Uterus (tissue), 4 donors: ENCODE data around the gene ITPR2. TPM values are rescaled to one million over a fixed set of nuclear protein-coding genes. Genes with fewer than 3 reads are reported as not detected.

ENCODE experiments used
- DNase-seq, 2 donors: peaks; one replicate each; pipeline ENCODE4 v3.0.0-alpha.2; 2019 to 2020
- H3K27ac ChIP-seq, 2 donors: fragments of 200-600 bp; sonication (generic); 1 replicate in 1 of 2; 2 replicates in 1 of 2; pipeline ENCODE4 v1.5.1; 2016 to 2018
- H3K27me3 ChIP-seq, 2 donors: fragments of 200-600 bp; sonication (generic); one replicate each; pipeline ENCODE4 v1.5.1; 2018 to 2019; ENCODE audit warnings: control low read depth in 1 of 2
- H3K36me3 ChIP-seq, 2 donors: fragments of 200-600 bp; sonication (generic); one replicate each; pipeline ENCODE4 v1.5.1; 2019; ENCODE audit warnings: control low read depth in 1 of 2
- H3K4me1 ChIP-seq, 2 donors: fragments of 200-600 bp; sonication (generic); one replicate each; pipeline ENCODE4 v1.5.1; 2018 to 2019; ENCODE audit warnings: control low read depth in 1 of 2
- H3K4me3 ChIP-seq, 2 donors: fragments of 200-600 bp; sonication (generic); 1 replicate in 1 of 2; 2 replicates in 1 of 2; pipeline ENCODE4 v1.5.1; 2018 to 2019; ENCODE audit warnings: mild to moderate bottlenecking in 1 of 2
- H3K9me3 ChIP-seq, 2 donors: fragments of 200-600 bp; sonication (generic); one replicate each; pipeline ENCODE4 v1.5.1; 2019; ENCODE audit warnings: control low read depth in 1 of 2
- POLR2A ChIP-seq, 2 donors: fragments of 450-650 bp; IDR thresholded peaks; one replicate each; pipeline ENCODE4 v1.6.1; 2016; ENCODE audit warnings: antibody characterized with exemption in 2 of 2, mild to moderate bottlenecking in 1 of 2, moderate library complexity in 1 of 2
- intact Hi-C: fragments of 100-400 bp; cut with DNase I; formaldehyde crosslinking; loops from one replicate; pipeline ENCODE4 v1.15.1; 2023; ENCODE audit warnings: low total_unique reads
- total RNA-seq, 4 donors: library from RNA; depleted of rRNA in 3 of 4; stranded (reverse); fragments of >200 nt in 3 of 4; gene quantifications; one replicate each; pipeline versions ENCODE4 v1.1.0 to v1.2.4, GENCODE V29; 2014 to 2023
- TF ChIP-seq, protein P1 (sequence below), 4 experiments: fragments of 200-600 bp in 2 of 4; fragments of 450-650 bp in 2 of 4; sonication (generic) in 2 of 4; IDR thresholded peaks; one replicate each; pipeline ENCODE4 v1.5.1; 2016 to 2019; ENCODE audit warnings: antibody characterized with exemption in 4 of 4, mild to moderate bottlenecking in 2 of 4, moderate library complexity in 1 of 4
- donor health status: DM: yes; HTN: yes; CAD: no.

ITPR2 gene
- total RNA-seq, 4 donors from 2014 or later: 53.5 to 271 (median 60.4) TPM

DNA sequence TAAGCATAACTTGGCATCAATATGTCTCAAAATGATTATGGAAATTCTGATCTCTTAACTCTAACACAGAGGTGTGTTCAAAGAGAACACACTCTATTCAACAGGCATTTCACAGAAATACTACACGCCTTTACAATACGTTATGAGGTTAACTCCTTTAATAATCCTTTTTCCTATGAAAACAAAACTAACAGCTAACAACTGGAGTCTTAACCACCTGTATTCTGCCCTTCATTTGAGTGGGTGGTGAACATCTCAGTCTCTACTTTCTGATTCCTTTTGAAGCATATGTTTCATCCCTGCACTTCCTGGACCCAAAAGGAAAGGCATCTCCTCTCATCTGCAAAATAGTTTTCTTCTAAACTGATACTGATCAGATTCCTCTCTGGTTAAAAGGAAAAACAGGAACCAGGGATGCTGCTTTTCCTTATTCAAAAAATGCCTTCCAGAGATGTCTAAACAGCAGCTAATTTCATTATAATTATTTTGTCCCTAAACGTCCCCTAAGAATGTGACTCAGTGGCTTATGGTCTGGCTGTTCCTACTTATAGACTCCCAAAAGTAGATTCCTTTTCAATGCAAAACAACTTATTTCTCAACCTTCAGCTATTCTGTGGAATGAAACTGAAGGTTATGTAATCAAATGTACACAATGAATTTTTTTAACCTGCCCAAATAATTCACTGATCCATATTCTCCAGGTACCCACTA is 24.1 kb downstream of the ITPR2 start:
- Histone ChIP-seq H3K36me3 (no peaks in the 10 kb centered on the region), H3K9me3 (no peaks in the 10 kb centered on the region), H3K27ac (no peak overlapping the region), H3K27me3 (no peaks in the 10 kb centered on the region), H3K4me1 (no peaks in the 10 kb centered on the region), H3K4me3 (no peak overlapping the region)
- intact Hi-C loops: no loop called here
- no peak for TF ChIP-seq POLR2A (IDR thresholded peaks at IDR 0.05)
- TF ChIP-seq, protein P1, sequence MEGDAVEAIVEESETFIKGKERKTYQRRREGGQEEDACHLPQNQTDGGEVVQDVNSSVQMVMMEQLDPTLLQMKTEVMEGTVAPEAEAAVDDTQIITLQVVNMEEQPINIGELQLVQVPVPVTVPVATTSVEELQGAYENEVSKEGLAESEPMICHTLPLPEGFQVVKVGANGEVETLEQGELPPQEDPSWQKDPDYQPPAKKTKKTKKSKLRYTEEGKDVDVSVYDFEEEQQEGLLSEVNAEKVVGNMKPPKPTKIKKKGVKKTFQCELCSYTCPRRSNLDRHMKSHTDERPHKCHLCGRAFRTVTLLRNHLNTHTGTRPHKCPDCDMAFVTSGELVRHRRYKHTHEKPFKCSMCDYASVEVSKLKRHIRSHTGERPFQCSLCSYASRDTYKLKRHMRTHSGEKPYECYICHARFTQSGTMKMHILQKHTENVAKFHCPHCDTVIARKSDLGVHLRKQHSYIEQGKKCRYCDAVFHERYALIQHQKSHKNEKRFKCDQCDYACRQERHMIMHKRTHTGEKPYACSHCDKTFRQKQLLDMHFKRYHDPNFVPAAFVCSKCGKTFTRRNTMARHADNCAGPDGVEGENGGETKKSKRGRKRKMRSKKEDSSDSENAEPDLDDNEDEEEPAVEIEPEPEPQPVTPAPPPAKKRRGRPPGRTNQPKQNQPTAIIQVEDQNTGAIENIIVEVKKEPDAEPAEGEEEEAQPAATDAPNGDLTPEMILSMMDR (IDR thresholded peaks at IDR 0.05): no peak
- no peak for DNase-seq

DNA sequence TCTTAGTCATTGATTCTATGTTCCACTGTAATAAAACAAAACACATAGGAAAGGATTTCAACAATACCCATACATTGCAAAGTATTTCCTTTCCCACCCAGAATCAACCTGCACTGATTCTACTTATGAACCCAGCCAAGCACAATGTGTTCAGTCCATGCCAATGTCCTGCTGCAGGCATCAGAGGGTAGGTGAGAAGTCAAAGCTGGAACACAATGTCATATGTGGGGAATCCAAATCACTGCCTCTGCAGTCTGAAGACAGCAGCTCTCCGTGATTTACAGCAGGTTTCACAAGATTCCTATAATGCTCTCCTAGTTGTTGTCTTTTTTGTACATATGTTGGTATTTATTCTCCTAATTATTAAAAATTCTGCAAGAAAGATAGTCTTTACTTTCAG is 25.7 kb downstream of the ITPR2 start:
- H3K9me3 ChIP-seq: no peaks in the 10 kb centered on the region
- intact Hi-C loops: no loop called here
- H3K27ac ChIP-seq: no peak overlapping the region
- DNase-seq: no peak
- H3K36me3 ChIP-seq: no peaks in the 10 kb centered on the region
- H3K4me1 ChIP-seq: no peaks in the 10 kb centered on the region
- no peaks in the 10 kb centered on the region for H3K27me3 ChIP-seq
- no peak overlapping the region for H3K4me3 ChIP-seq
- no peak for TF ChIP-seq POLR2A (IDR thresholded peaks at IDR 0.05)
- TF ChIP-seq, protein P1 (IDR thresholded peaks at IDR 0.05): no peak

DNA sequence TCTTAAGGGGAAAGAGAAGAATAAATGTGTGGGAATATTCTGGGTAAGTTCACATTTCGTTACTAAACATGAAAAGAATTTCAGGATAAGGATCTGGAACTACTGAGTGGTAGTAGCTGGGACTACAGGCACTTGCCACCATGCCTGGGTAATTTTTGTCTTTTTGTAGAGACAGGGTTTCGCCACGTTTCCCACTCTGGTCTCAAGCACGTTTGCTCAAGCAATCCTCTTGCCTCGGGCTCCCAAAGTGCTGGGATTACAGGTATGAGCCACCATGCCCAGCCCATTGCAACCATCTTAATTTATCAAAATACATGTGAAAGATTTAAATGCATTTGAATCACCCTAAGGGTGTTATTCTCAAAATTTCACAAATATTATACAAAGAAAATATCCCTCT is 26.4 kb downstream of the ITPR2 start:
- Histone ChIP-seq H3K9me3 (no peaks in the 10 kb centered on the region), H3K27ac (no peak overlapping the region), H3K27me3 (no peaks in the 10 kb centered on the region)

DNA sequence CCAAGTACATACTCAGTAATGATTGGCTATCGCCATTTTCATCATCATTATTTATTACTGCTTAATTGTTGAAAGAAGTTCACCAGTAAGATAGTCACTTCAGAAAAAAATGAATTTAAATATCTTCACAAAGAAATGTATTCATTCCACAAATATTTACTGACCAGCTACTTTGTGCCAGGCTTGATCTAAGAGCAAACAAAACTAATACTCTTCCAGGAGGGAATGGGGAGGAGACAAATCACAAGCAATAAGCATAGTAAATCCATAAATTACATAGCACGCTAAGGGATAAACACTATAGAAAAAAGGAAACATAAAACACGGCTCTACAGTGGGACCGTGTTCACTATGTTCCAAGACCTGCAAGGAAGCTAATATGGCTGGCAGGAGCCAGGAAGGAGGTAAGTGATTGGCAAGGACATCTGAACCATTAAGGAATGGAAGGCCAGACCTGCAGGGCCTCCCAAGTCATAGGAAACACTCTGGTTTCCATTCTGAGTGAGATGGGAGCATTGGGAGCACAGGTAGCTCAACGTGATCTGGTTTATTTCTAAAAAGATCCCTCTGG is 27.5 kb downstream of the ITPR2 start:
- TF ChIP-seq POLR2A (IDR thresholded peaks at IDR 0.05): no peak
- TF ChIP-seq, protein P1 (IDR thresholded peaks at IDR 0.05): no peak
- H3K4me1 ChIP-seq: no peaks in the 10 kb centered on the region
- H3K27ac ChIP-seq: no peak overlapping the region
- no peak for DNase-seq
- H3K9me3 ChIP-seq: no peaks in the 10 kb centered on the region
- H3K27me3 ChIP-seq: no peaks in the 10 kb centered on the region
- no peaks in the 10 kb centered on the region for H3K36me3 ChIP-seq
- intact Hi-C loops: no loop called here
- H3K4me3 ChIP-seq: no peak overlapping the region

More for the DNA sequence above, 26.4 kb downstream of the ITPR2 start:
- H3K36me3 ChIP-seq: no peaks in the 10 kb centered on the region
- TF ChIP-seq, protein P1 (IDR thresholded peaks at IDR 0.05): no peak
- no peak for TF ChIP-seq POLR2A (IDR thresholded peaks at IDR 0.05)
- H3K4me1 ChIP-seq: no peaks in the 10 kb centered on the region
- H3K4me3 ChIP-seq: no peak overlapping the region
- DNase-seq: no peak
- intact Hi-C loops: no loop called here

DNA sequence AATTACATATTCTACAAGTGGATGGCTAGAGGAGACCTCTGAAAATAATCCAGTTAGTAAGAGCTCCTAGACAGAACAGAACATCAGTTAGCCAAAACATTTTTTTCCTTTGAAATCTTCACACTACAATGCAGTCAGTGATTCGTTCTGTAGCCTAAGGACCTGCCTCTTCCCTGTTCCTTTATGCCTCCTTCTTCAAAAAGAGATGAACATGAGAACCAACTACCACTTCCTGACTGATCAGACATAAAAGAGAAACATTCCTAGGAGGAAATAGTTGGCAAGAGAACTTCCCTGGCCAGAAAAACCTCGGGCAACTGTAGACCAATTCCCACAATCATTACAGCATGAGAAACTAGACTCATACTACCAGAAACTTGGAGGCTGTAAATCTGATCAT is 29.4 kb downstream of the ITPR2 start:
- Histone ChIP-seq H3K4me1 (peaks cover 0 to 4% of the 10 kb centered on the region in 2 donors), H3K27me3 (no peaks in the 10 kb centered on the region), H3K27ac (no peak overlapping the region), H3K9me3 (no peaks in the 10 kb centered on the region), H3K4me3 (no peak overlapping the region), H3K36me3 (no peaks in the 10 kb centered on the region)
- intact Hi-C loops: no loop called here
- no peak for TF ChIP-seq POLR2A (IDR thresholded peaks at IDR 0.05)
- TF ChIP-seq, protein P1 (IDR thresholded peaks at IDR 0.05): no peak
- no peak for DNase-seq
